ENCODE data around the gene DSTN. TPM values are rescaled to one million over a fixed set of nuclear protein-coding genes. Genes with fewer than 3 reads are reported as not detected.

DSTN gene
- total and polyA plus RNA-seq, 2 donors (not counting 1 experiment from before 2014, with no cell fraction given): 6.6 to 13.4 TPM

- Histone ChIP-seq H2AFZ (ENCODE audit: insufficient read depth, low read depth, low read length, poor library complexity, severe bottlenecking) (no peak overlapping the region), H3K4me1 (ENCODE audit: control insufficient read depth in 2 of 2, insufficient read depth in 2 of 2, low read length in 2 of 2) (peaks cover 0 to 2% of the 10 kb centered on the region in 2 donors), H3K4me3 (ENCODE audit: control extremely low read depth in 1 of 5, extremely low read depth in 1 of 5, insufficient read depth in 1 of 5, low read depth in 2 of 5, low read length in 4 of 5) (no peak overlapping the region), H3K27ac (ENCODE audit: low read length in 2 of 2) (no peak overlapping the region), H3K4me2 (replicated peaks; ENCODE audit: low read depth, low read length, poor library complexity, severe bottlenecking) (no peak overlapping the region), H4K20me1 (ENCODE audit: control insufficient read depth, insufficient read depth, low read length, poor library complexity, severe bottlenecking) (no peaks in the 10 kb centered on the region), H3K9ac (ENCODE audit: low read length) (no peak overlapping the region), H3K9me3 (ENCODE audit: control extremely low read depth in 1 of 3, control insufficient read depth in 2 of 3, insufficient read depth in 1 of 3, low read length in 2 of 3) (no peaks in the 10 kb centered on the region), H3K79me2 (ENCODE audit: control insufficient read depth, insufficient read depth, low read length) (no peaks in the 10 kb centered on the region), H3K27me3 (replicated peaks in 1 of 4; ENCODE audit: control extremely low read depth in 1 of 4, control insufficient read depth in 3 of 4, insufficient read depth in 4 of 4, low read length in 3 of 4) (no peaks in the 10 kb centered on the region), H3K36me3 (replicated peaks in 1 of 2; ENCODE audit: control extremely low read depth in 1 of 2, control insufficient read depth in 1 of 2, extremely low read depth in 1 of 2, insufficient read depth in 2 of 2, low read length in 1 of 2) (peaks cover 0 to 38% of the 10 kb centered on the region in 2 experiments)
- TF ChIP-seq CTCF (IDR thresholded peaks at IDR 0.05): no peak
- no peak for TF ChIP-seq EZH2 (IDR thresholded peaks at IDR 0.05; ENCODE audit: borderline replicate concordance, insufficient read depth, low read depth, low read length, poor library complexity, severe bottlenecking)
- H3K27ac Mint-ChIP-seq: no peak overlapping the region
- H3K9me3 Mint-ChIP-seq (ENCODE audit: insufficient read depth): no peaks in the 10 kb centered on the region
- no peak for DNase-seq
- intact Hi-C loops (cut with micrococcal nuclease): no loop called here
- no peaks in the 10 kb centered on the region for H3K4me1 Mint-ChIP-seq
- ATAC-seq (ENCODE audit: low read depth): no peak
- WGBS (ENCODE audit: insufficient coverage): 98% methylated on average over 21 of the region's 21 CpGs
- CTCF ChIA-PET: no interaction called here
- H3K27me3 Mint-ChIP-seq: no peaks in the 10 kb centered on the region
- POLR2A ChIA-PET: no interaction called here
- H3K4me3 Mint-ChIP-seq: no peak overlapping the region
Measured at GRCh38 chr20:17629678-17630089, 59.8 kb downstream of the DSTN start.

- H3K27ac Mint-ChIP-seq: no peak overlapping the region
- no peaks in the 10 kb centered on the region for H3K9me3 Mint-ChIP-seq (ENCODE audit: insufficient read depth)
- Histone ChIP-seq H3K4me2 (replicated peaks; ENCODE audit: low read depth, low read length, poor library complexity, severe bottlenecking) (no peak overlapping the region), H3K9ac (ENCODE audit: low read length) (no peak overlapping the region), H4K20me1 (ENCODE audit: control insufficient read depth, insufficient read depth, low read length, poor library complexity, severe bottlenecking) (no peaks in the 10 kb centered on the region), H3K4me1 (ENCODE audit: control insufficient read depth in 2 of 2, insufficient read depth in 2 of 2, low read length in 2 of 2) (peaks cover 2 to 7% of the 10 kb centered on the region in 2 donors), H3K79me2 (ENCODE audit: control insufficient read depth, insufficient read depth, low read length) (no peaks in the 10 kb centered on the region), H2AFZ (ENCODE audit: insufficient read depth, low read depth, low read length, poor library complexity, severe bottlenecking) (no peak overlapping the region), H3K27ac (ENCODE audit: low read length in 2 of 2) (no peak overlapping the region), H3K4me3 (ENCODE audit: control extremely low read depth in 1 of 5, extremely low read depth in 1 of 5, insufficient read depth in 1 of 5, low read depth in 2 of 5, low read length in 4 of 5) (no peak overlapping the region), H3K9me3 (ENCODE audit: control extremely low read depth in 1 of 3, control insufficient read depth in 2 of 3, insufficient read depth in 1 of 3, low read length in 2 of 3) (no peaks in the 10 kb centered on the region), H3K27me3 (replicated peaks in 1 of 4; ENCODE audit: control extremely low read depth in 1 of 4, control insufficient read depth in 3 of 4, insufficient read depth in 4 of 4, low read length in 3 of 4) (no peaks in the 10 kb centered on the region), H3K36me3 (replicated peaks in 1 of 2; ENCODE audit: control extremely low read depth in 1 of 2, control insufficient read depth in 1 of 2, extremely low read depth in 1 of 2, insufficient read depth in 2 of 2, low read length in 1 of 2) (peaks cover 0 to 39% of the 10 kb centered on the region in 2 experiments)
- POLR2A ChIA-PET: no interaction called here
- DNase-seq: no peak
- 95% methylated on average over 7 of the region's 11 CpGs for WGBS (ENCODE audit: insufficient coverage)
- no peak for TF ChIP-seq EZH2 (IDR thresholded peaks at IDR 0.05; ENCODE audit: borderline replicate concordance, insufficient read depth, low read depth, low read length, poor library complexity, severe bottlenecking)
- TF ChIP-seq CTCF (IDR thresholded peaks at IDR 0.05): no peak
- no peak for ATAC-seq (ENCODE audit: low read depth)
- H3K4me1 Mint-ChIP-seq: peaks cover 5% of the 10 kb centered on the region
- CTCF ChIA-PET: no interaction called here
- intact Hi-C loops (cut with micrococcal nuclease): no loop called here
- no peaks in the 10 kb centered on the region for H3K27me3 Mint-ChIP-seq
- H3K4me3 Mint-ChIP-seq: no peak overlapping the region
Measured at GRCh38 chr20:17630151-17630805, 60.4 kb downstream of the DSTN start.

Data from B cell (primary cell).